AG10803 (cell line): Measurements from ENCODE around the gene ADGRB2.

Source experiments
- DNase-seq: peaks from one replicate; pipeline ENCODE4 v3.0.0; 2010; ENCODE audit warnings: low read depth
- H3K4me3 ChIP-seq: 2 replicates; pipeline ENCODE4 v1.5.1; 2011; ENCODE audit warnings: mild to moderate bottlenecking, low read length, control low read depth
- TF ChIP-seq, protein P1 (sequence below): conservative IDR thresholded peaks from 2 replicates; pipeline ENCODE4 v1.5.1; 2011; ENCODE audit warnings: mild to moderate bottlenecking, low read length, control low read depth, inconsistent platforms

Gene ADGRB2

GRCh38 chr1:31700468-31701090 lies 63.6 kb downstream of the ADGRB2 start:
- TF ChIP-seq, protein P1, sequence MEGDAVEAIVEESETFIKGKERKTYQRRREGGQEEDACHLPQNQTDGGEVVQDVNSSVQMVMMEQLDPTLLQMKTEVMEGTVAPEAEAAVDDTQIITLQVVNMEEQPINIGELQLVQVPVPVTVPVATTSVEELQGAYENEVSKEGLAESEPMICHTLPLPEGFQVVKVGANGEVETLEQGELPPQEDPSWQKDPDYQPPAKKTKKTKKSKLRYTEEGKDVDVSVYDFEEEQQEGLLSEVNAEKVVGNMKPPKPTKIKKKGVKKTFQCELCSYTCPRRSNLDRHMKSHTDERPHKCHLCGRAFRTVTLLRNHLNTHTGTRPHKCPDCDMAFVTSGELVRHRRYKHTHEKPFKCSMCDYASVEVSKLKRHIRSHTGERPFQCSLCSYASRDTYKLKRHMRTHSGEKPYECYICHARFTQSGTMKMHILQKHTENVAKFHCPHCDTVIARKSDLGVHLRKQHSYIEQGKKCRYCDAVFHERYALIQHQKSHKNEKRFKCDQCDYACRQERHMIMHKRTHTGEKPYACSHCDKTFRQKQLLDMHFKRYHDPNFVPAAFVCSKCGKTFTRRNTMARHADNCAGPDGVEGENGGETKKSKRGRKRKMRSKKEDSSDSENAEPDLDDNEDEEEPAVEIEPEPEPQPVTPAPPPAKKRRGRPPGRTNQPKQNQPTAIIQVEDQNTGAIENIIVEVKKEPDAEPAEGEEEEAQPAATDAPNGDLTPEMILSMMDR = no peak
- H3K4me3 ChIP-seq = peak overlapping the region; percentile 40
- no peak for DNase-seq

DNA sequence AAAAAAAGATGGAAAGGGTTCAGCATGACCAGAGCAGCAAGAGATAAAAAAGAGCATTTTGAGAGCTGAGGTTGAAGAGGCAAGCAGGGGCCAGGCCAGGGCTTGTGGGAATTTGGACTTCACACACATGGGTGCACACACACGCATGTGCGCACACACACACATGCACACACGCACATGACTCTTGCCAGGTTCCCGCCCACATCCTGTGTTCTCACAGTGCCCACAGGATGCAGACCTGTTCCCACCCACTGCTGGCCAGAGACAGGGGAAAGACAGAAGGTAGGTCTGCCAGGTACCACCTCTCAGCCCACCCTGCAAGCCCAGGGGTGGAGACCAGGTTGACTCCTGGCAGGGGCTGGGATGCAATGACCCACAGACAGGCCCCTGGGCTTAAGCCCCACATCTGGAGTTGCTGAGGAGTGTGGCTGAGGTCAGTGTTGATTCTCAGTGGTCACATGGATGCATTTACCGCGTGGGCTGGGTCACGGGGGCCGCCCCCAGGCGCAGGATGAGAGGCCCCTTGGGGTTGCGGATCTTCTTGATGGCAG lies 64.7 kb downstream of the ADGRB2 start:
- TF ChIP-seq, protein P1 = no peak
- H3K4me3 ChIP-seq = no peak overlapping the region
- no peak for DNase-seq

DNA sequence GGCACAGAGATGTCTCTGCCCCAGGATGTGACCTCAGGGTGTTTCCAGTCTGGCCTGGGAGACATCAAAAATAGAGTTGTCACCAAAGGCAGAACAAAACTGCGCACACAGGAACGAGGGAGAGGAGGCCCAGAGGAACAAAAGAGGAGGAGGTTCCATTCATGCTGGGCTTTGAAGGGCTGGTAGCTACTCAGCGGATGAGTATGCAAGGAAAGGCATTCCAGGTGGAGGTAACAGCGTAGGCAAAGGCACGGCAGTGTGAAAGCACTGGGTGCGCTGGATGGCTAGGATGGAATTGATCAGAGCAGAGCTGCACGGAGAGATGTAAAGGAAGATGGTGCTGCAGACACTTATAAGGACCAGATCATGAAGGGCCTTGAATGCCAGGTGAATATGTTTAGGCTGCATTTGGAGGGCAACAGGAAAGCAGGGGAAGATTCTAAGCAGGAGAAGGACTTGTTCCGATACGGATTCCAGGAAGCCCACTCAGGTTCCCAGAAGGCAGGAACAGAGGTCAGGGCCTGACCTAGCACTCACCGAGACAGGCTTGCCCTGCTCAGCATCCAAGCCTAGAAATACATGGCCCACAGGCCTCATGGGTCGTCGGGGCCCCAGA lies 66.7 kb downstream of the ADGRB2 start:
- no peak for DNase-seq
- no peak overlapping the region for H3K4me3 ChIP-seq
- TF ChIP-seq, protein P1 = no peak

DNA sequence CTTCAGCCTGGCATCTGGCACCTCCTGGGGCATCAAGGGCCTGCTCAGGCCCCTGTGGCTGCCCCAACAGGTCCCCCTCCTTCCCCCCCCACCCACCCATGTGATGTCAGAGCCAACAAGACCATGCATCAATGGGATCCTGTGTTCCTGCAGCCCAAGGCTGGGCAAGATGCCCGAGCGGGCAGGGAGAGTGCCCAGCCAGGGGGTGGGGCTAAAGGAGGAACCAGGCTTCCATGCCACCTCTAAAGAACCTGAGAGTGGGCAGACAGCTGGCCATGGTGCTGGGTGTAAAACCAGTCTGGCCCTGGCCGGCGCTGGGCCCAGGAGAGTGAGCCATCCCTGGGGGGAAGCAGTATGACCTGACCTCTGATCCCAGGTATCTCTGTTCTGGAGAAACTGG lies 67.9 kb downstream of the ADGRB2 start:
- TF ChIP-seq, protein P1 = no peak
- DNase-seq = no peak
- H3K4me3 ChIP-seq = no peak overlapping the region

GRCh38 chr1:31695327-31695726 lies 68.8 kb downstream of the ADGRB2 start:
- no peak for DNase-seq
- TF ChIP-seq, protein P1 = no peak
- H3K4me3 ChIP-seq = no peak overlapping the region

GRCh38 chr1:31694964-31695313 lies 69.2 kb downstream of the ADGRB2 start:
- DNase-seq = no peak
- H3K4me3 ChIP-seq = no peak overlapping the region
- TF ChIP-seq, protein P1 = no peak
